Subcutaneous adipose tissue (tissue), 4 donors: ENCODE results near the gene TMPRSS11E. TPM values are rescaled to one million over a fixed set of nuclear protein-coding genes. Genes with fewer than 3 reads are reported as not detected.

Experiments
- total RNA-seq, 4 donors: library from RNA; depleted of rRNA; stranded (reverse); fragments of >200 nt; gene quantifications; one replicate each; pipeline ENCODE4 v1.1.0, GENCODE V29; 2016
- TF ChIP-seq, protein P1 (sequence below): fragments of 450-650 bp; IDR thresholded peaks from one replicate; pipeline ENCODE4 v1.5.1; 2016; ENCODE audit warnings: low read depth, mild to moderate bottlenecking, control low read depth, antibody characterized with exemption, moderate library complexity

Gene TMPRSS11E
- total RNA-seq, 4 donors from 2014 or later, result not detected

DNA sequence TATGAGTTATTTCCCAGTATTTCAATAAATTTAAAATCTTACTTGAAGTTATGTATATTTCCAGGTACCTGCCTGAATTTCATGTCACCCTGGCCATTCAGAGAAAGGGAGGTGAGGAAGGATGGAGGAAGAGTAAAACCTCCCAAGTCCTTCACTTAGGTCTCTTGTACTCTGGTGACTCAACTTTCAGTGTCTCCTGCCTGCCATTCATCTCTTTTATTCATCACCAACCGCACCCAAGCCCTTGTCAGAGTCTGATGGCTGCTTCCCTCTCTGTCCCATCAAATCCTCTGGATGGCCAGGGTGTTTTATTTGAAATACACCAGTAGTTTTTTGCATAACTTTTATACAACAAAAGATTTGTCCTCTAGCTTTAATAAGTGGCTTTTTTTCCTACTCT lies 17.8 kb downstream of the TMPRSS11E start:
- TF ChIP-seq, protein P1, sequence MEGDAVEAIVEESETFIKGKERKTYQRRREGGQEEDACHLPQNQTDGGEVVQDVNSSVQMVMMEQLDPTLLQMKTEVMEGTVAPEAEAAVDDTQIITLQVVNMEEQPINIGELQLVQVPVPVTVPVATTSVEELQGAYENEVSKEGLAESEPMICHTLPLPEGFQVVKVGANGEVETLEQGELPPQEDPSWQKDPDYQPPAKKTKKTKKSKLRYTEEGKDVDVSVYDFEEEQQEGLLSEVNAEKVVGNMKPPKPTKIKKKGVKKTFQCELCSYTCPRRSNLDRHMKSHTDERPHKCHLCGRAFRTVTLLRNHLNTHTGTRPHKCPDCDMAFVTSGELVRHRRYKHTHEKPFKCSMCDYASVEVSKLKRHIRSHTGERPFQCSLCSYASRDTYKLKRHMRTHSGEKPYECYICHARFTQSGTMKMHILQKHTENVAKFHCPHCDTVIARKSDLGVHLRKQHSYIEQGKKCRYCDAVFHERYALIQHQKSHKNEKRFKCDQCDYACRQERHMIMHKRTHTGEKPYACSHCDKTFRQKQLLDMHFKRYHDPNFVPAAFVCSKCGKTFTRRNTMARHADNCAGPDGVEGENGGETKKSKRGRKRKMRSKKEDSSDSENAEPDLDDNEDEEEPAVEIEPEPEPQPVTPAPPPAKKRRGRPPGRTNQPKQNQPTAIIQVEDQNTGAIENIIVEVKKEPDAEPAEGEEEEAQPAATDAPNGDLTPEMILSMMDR, result no peak

DNA sequence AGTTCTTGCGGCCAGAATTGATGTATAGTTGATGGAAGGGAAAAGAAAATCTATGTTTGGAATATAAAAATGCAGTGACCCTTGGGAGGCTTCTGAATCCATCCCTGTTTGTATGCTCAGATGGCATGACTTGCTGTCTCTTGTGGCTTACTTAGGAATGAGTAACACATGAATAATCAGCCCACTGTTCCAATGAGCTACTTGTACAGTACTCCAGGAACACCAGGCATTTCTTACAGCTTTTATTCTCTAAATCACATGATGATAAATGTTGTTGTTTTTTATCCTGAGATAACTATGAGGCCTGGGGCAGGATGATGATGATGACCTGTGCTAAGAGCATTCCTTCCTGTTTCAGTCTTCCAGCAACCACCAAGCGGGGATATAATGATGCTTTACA lies 18.9 kb downstream of the TMPRSS11E start:
- TF ChIP-seq, protein P1, result no peak

DNA sequence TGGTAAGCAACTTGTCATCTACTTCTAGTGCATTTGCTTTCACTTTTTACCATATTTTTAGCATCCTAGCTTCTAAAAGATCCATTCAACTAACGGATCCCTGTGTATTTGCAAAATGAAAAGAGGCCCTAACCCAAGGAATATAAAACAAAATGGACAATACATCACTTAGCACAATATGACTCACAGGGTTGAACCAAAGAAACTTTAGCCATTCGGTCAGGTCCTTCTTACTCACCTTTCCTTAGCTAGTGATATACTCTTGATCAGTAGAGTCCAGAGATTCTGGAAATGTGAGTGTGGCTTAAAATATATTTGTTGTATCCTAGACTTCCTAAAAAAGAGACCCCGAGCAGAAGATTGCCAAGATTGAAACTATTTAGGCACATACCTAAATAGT lies 19.5 kb downstream of the TMPRSS11E start:
- TF ChIP-seq, protein P1, result no peak

DNA sequence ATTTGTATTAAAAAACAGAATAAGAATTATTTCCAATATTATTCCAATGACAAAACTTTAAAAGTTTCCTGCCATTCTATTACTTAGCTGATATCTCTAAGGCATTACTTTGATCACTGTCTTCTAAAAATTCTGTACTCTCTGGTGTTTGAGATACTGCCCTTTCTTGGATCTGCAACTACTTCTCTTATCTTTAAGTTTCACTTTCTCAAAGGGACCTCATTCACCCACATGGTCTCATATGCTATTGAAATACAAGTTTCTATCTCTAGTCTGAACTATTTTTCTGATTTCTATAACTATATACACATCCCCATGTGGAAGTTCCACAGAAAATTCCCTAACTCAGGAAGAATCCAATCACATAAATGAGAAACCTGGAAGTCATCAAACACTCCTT lies 22.2 kb downstream of the TMPRSS11E start:
- TF ChIP-seq, protein P1, result no peak

DNA sequence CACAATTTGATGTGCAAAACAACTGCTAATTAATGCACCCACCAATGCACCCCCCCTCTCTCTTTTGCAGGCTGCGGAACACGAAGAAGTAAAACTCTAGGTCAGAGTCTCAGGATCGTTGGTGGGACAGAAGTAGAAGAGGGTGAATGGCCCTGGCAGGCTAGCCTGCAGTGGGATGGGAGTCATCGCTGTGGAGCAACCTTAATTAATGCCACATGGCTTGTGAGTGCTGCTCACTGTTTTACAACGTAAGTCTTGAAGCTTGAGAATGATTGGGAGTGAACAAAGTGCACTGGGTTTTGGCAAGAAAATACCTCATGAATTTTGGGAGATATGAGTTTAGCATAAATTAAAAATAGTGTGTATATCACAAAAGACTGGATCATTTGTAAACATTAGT lies 28.9 kb downstream of the TMPRSS11E start:
- TF ChIP-seq, protein P1, result no peak

DNA sequence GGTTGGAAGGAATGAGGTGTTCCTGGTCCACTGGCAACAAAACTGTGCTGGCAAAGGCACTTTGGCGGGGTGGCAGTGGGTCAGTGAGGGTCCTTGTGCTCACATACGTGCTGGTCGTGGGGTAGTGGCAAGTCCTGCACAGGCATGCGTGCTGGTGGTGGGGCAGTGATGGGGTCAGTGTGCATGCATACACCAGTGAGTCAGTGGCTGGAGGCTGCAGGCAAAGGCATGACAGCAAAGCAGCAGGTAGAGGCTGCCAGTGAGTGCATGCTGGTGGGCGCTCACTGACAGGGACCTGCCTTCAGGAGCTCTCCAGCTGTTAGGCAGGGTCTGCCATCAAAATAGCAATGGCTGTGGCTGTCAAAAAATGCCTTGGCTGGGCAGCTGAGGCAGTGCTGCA lies 42.1 kb downstream of the TMPRSS11E start:
- TF ChIP-seq, protein P1, result no peak

DNA sequence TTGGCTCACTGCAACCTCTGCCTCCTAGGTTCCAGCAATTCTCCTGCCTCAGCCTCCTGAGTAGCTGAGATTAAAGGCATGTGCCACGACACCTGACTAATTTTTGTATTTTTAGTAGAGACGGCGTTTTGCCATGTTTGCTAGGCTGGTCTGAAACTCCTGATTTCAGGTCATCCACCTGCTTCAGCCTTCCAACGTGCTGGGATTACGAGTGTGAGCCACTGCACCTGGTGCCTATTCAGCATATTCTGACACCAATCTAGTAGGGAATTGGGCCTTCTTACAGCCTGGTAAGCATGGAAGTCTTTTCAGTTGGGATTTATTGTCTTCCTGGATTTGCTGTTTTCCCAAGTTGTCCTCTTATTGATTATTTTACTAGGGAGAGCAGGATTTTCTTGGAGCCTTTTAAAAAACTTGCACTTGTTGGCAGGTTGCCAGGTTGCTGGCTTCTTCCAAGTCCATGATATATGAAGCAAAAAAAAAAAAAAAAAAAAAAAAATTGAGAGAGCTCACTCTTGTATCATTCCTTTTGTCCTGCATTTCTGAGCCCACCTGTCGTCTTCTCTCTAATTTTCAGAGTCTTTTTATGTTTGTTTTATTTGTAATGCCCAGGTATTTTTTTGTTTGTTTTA lies 43.7 kb downstream of the TMPRSS11E start:
- TF ChIP-seq, protein P1, result no peak
